Skeletal muscle satellite cell (primary cell): Measurements from ENCODE around the gene SURF1.
"Not testable (repeated sequence)": the region's sequence is repeated elsewhere in the genome, so short reads cannot be mapped to it uniquely, and the experiment has no call there.

Experiments used
- H3K27me3 ChIP-seq: 2 replicates; pipeline ENCODE4 v1.7.0; 2013; ENCODE audit warnings: low read length; ENCODE audit not compliant: control insufficient read depth, insufficient read depth
- H3K36me3 ChIP-seq: 2 replicates; pipeline ENCODE4 v1.7.0; 2013; ENCODE audit warnings: mild to moderate bottlenecking, control low read depth, low read length; ENCODE audit not compliant: insufficient read depth
- H3K4me1 ChIP-seq: 2 replicates; pipeline ENCODE4 v1.7.0; 2013; ENCODE audit warnings: low read length; ENCODE audit not compliant: control insufficient read depth, insufficient read depth
- H3K4me2 ChIP-seq: 2 replicates; pipeline ENCODE4 v1.7.0; 2013; ENCODE audit warnings: mild to moderate bottlenecking, low read length
- H3K4me3 ChIP-seq: 2 replicates; pipeline ENCODE4 v1.7.0; 2013; ENCODE audit warnings: low read length
- H3K9ac ChIP-seq: 2 replicates; pipeline ENCODE4 v1.7.0; 2013; ENCODE audit warnings: mild to moderate bottlenecking, low read depth, low read length, moderate library complexity
- H3K9me3 ChIP-seq: replicated peaks from 2 replicates; pipeline ENCODE4 v1.7.0; 2013; ENCODE audit warnings: mild to moderate bottlenecking, control low read depth, low read length

The SURF1 gene

GRCh38 chr9:133339641-133340040 is 16.6 kb downstream of the SURF1 start:
- no peak overlapping the region for H3K4me3 ChIP-seq
- no peak overlapping the region for H3K4me2 ChIP-seq
- H3K36me3 ChIP-seq: peaks cover 50% of the 10 kb centered on the region
- no peaks in the 10 kb centered on the region for H3K27me3 ChIP-seq
- H3K9me3 ChIP-seq: no peaks in the 10 kb centered on the region
- peaks cover 10% of the 10 kb centered on the region for H3K4me1 ChIP-seq
- no peak overlapping the region for H3K9ac ChIP-seq

DNA sequence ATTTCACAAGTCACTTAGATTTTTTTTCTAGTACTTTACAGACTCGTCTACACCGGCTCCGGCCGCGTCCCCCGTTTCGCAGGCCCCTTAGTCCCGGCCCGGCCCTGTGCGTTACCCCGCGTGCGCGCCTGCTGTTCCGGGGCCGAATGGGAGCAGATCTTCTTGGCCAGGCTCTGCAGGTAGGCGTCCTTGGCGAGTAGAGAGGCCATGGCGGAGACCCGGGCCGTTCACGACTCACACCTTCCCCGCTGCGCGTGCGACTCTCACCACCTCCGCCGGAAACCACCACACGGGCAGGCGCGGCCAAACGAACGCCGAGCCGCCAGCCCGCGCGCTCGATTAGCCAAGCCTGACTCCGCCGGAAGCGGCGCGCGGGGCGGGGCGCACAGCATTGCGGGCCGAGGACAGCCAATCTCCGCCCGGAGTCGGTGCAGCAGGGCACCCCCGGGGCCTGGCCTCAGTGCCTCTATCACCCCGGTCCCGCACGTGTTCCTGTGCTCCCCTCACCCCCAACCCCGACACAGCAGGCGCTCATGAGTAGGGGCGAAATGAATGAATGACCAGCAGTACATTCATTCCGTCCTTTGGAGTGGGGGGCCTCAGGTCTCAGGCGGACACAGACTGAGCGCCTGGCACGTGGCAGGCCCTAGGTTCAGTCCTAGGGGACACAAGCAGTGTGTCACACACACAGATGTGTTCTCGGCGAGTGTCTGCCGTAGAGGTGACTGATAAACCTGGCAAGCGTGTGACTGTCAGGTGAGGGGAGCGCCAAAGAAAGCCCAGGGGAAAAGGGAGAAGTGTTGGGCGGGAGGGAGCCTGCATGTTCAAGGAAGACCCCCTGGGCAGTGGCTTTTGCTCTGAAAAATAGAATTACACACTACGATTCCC is 20.1 kb downstream of the SURF1 start, which contains the start of gene SURF6:
Gene SURF6 (minus strand): TSS at position 265 of the 888 bp plus-strand sequence. CDS start 56 bp downstream, at position 209.
- peak within 1 kb of the TSS; percentile 86 for H3K9ac ChIP-seq
- peaks cover 13% of the 10 kb centered on the region for H3K4me1 ChIP-seq
- no peaks in the 10 kb centered on the region for H3K27me3 ChIP-seq
- peak within 1 kb of the TSS; percentile 84 for H3K4me3 ChIP-seq
- H3K36me3 ChIP-seq: peaks cover 52% of the 10 kb centered on the region
- no peaks in the 10 kb centered on the region for H3K9me3 ChIP-seq
- peak within 1 kb of the TSS; percentile 97 for H3K4me2 ChIP-seq

GRCh38 chr9:133334888-133335287 is 21.4 kb downstream of the SURF1 start:
- H3K9me3 ChIP-seq, H3K27me3 ChIP-seq: not testable (repeated sequence)
- peaks cover 13% of the 10 kb centered on the region for H3K4me1 ChIP-seq
- peak overlapping the region; percentile 97 for H3K4me2 ChIP-seq
- peak overlapping the region; percentile 84 for H3K4me3 ChIP-seq
- H3K36me3 ChIP-seq: peaks cover 49% of the 10 kb centered on the region
- H3K9ac ChIP-seq: peak overlapping the region; percentile 86

GRCh38 chr9:133334161-133334560 is 22.1 kb downstream of the SURF1 start:
- Histone ChIP-seq H3K9ac (no peak overlapping the region), H3K9me3 (no peaks in the 10 kb centered on the region), H3K27me3 (no peaks in the 10 kb centered on the region), H3K4me2 (peak overlapping the region; percentile 97), H3K4me1 (peaks cover 13% of the 10 kb centered on the region), H3K36me3 (peaks cover 46% of the 10 kb centered on the region), H3K4me3 (no peak overlapping the region)

DNA sequence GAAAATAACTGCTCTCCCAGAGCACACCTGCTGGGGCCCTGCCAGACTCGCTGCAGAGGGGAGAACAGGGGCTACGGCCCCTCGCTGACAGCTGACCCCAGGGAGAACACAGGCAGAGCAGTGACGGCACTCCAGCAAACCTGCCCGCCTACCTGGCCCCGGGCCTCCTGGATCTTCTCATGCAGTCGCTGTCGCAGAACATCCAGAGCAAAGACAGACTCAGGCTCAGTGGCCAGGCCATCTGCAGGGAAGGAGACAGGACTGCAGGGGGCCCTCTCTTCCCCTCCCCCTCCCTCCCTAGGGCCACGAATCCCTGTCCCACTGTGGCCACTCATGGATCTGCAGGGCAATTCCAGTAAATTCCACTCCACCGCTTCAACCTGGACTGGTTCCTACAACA is 22.7 kb downstream of the SURF1 start:
- Histone ChIP-seq H3K9me3 (no peaks in the 10 kb centered on the region), H3K27me3 (no peaks in the 10 kb centered on the region), H3K4me1 (peaks cover 13% of the 10 kb centered on the region), H3K9ac (no peak overlapping the region), H3K36me3 (peaks cover 43% of the 10 kb centered on the region), H3K4me2 (no peak overlapping the region), H3K4me3 (no peak overlapping the region)

GRCh38 chr9:133333011-133333410 is 23.3 kb downstream of the SURF1 start:
- Histone ChIP-seq H3K4me3 (no peak overlapping the region), H3K4me1 (peaks cover 13% of the 10 kb centered on the region), H3K27me3 (no peaks in the 10 kb centered on the region), H3K36me3 (peaks cover 43% of the 10 kb centered on the region), H3K4me2 (no peak overlapping the region), H3K9me3 (no peaks in the 10 kb centered on the region), H3K9ac (no peak overlapping the region)

- Histone ChIP-seq H3K27me3 (no peaks in the 10 kb centered on the region), H3K4me3 (no peak overlapping the region), H3K9ac (no peak overlapping the region), H3K9me3 (no peaks in the 10 kb centered on the region), H3K4me2 (no peak overlapping the region), H3K4me1 (peaks cover 13% of the 10 kb centered on the region), H3K36me3 (peaks cover 43% of the 10 kb centered on the region)
Measured at GRCh38 chr9:133332381-133332730, 23.9 kb downstream of the SURF1 start.

DNA sequence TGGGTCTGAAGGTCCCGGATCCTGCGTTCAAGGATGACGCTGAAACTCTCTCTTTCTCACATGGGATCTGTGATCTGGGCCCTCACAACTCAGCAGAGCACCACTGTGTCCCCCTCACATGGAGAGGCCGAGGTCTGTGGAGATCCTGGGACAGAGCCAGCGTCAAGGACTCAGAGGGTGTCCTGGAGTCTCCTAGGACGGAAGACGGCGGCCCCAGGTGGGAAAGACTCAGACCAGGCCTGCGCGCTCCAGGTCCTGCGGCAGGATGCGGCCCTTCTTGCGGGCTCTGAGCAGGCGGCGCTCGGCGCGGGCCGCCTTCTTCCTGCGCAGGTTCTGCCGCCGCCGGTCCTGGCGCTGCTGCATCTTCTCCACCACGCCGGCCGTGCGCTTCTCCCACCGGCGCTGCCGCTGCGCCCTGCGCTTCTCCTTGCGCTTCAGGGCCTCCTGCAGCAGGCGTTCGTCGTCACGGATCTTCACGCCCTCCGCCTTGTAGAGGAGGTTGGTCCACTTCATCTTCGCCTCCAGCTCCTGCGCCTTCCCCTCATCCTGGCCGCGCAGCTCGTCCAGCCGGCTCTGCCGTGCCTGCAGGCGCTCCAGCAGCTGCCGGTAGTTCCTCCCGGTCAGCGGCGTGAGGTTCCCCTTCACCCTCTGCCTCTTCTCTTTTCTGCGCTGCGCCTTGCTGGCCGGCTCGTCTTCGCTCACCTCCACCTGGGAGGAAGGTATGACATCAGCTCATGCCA is 24.5 kb downstream of the SURF1 start:
- H3K27me3 ChIP-seq: no peaks in the 10 kb centered on the region

GRCh38 chr9:133331221-133331620 is 25.1 kb downstream of the SURF1 start:
- no peak overlapping the region for H3K9ac ChIP-seq
- peaks cover 43% of the 10 kb centered on the region for H3K36me3 ChIP-seq
- no peak overlapping the region for H3K4me3 ChIP-seq
- H3K9me3 ChIP-seq: no peaks in the 10 kb centered on the region
- H3K4me1 ChIP-seq: peaks cover 8% of the 10 kb centered on the region
- H3K27me3 ChIP-seq: no peaks in the 10 kb centered on the region
- H3K4me2 ChIP-seq: no peak overlapping the region

More for the DNA sequence above, 24.5 kb downstream of the SURF1 start:
- no peak overlapping the region for H3K4me2 ChIP-seq
- H3K36me3 ChIP-seq: peaks cover 43% of the 10 kb centered on the region
- no peak overlapping the region for H3K9ac ChIP-seq
- H3K4me1 ChIP-seq: peaks cover 13% of the 10 kb centered on the region
- H3K4me3 ChIP-seq: no peak overlapping the region
- H3K9me3 ChIP-seq: no peaks in the 10 kb centered on the region

GRCh38 chr9:133329306-133330156 is 26.8 kb downstream of the SURF1 start:
- H3K4me2 ChIP-seq, H3K4me3 ChIP-seq, H3K9ac ChIP-seq, H3K9me3 ChIP-seq, H3K4me1 ChIP-seq, H3K27me3 ChIP-seq: not testable (repeated sequence)
- H3K36me3 ChIP-seq: peaks cover 43% of the 10 kb centered on the region
